ENCODE data around the gene PARD3B. TPM values are rescaled to one million over a fixed set of nuclear protein-coding genes. Genes with fewer than 3 reads are reported as not detected.

Gene PARD3B
- total RNA-seq, 1 donor from 2014 or later = 9.3 TPM

GRCh38 chr2:204693262-204693661 is 148.0 kb downstream of the PARD3B start:
- DNase-seq (ENCODE audit: low spot score) (no peak), ATAC-seq (peak; percentile 48)

GRCh38 chr2:204695506-204695905 is 150.2 kb downstream of the PARD3B start:
- ATAC-seq = peak; percentile 27
- no peak for DNase-seq (ENCODE audit: low spot score)

- ATAC-seq (peak; percentile 32), DNase-seq (ENCODE audit: low spot score) (no peak)
Measured at GRCh38 chr2:204696124-204696523, 150.8 kb downstream of the PARD3B start.

GRCh38 chr2:204705243-204705932 is 160.1 kb downstream of the PARD3B start:
- no peak for DNase-seq (ENCODE audit: low spot score)
- no peak for ATAC-seq

GRCh38 chr2:204706939-204707338 is 161.7 kb downstream of the PARD3B start:
- DNase-seq (ENCODE audit: low spot score) = no peak
- ATAC-seq = no peak

GRCh38 chr2:204713211-204713610 is 167.9 kb downstream of the PARD3B start:
- DNase-seq (ENCODE audit: low spot score) (no peak), ATAC-seq (no peak)

GRCh38 chr2:204715361-204715760 is 170.1 kb downstream of the PARD3B start:
- no peak for ATAC-seq
- no peak for DNase-seq (ENCODE audit: low spot score)

- no peak for ATAC-seq
Measured at GRCh38 chr2:204717591-204717990, 172.3 kb downstream of the PARD3B start.

GRCh38 chr2:204718607-204719006 is 173.3 kb downstream of the PARD3B start:
- DNase-seq (ENCODE audit: low spot score) (no peak), ATAC-seq (no peak)

More at GRCh38 chr2:204717591-204717990, 172.3 kb downstream of the PARD3B start:
- DNase-seq (ENCODE audit: low spot score) = no peak

- ATAC-seq (no peak), DNase-seq (ENCODE audit: low spot score) (no peak)
Measured at GRCh38 chr2:204720874-204721273, 175.6 kb downstream of the PARD3B start.

GRCh38 chr2:204722207-204722606 is 176.9 kb downstream of the PARD3B start:
- ATAC-seq (no peak), DNase-seq (ENCODE audit: low spot score) (no peak)

GRCh38 chr2:204722691-204723090 is 177.4 kb downstream of the PARD3B start:
- no peak for DNase-seq (ENCODE audit: low spot score)
- no peak for ATAC-seq

- no peak for ATAC-seq
- no peak for DNase-seq (ENCODE audit: low spot score)
Measured at GRCh38 chr2:204725693-204726360, 180.6 kb downstream of the PARD3B start.

GRCh38 chr2:204726831-204727230 is 181.6 kb downstream of the PARD3B start:
- DNase-seq (ENCODE audit: low spot score) (no peak), ATAC-seq (no peak)

GRCh38 chr2:204727368-204727767 is 182.1 kb downstream of the PARD3B start:
- no peak for DNase-seq (ENCODE audit: low spot score)
- ATAC-seq = no peak

GRCh38 chr2:204730603-204731002 is 185.3 kb downstream of the PARD3B start:
- no peak for ATAC-seq

GRCh38 chr2:204732019-204732418 is 186.7 kb downstream of the PARD3B start:
- DNase-seq (ENCODE audit: low spot score) (no peak), ATAC-seq (no peak)

More at GRCh38 chr2:204730603-204731002, 185.3 kb downstream of the PARD3B start:
- no peak for DNase-seq (ENCODE audit: low spot score)

- no peak for DNase-seq (ENCODE audit: low spot score)
- no peak for ATAC-seq
Measured at GRCh38 chr2:204737296-204737695, 192.0 kb downstream of the PARD3B start.

- DNase-seq (ENCODE audit: low spot score) (no peak), ATAC-seq (no peak)
Measured at GRCh38 chr2:204738721-204739120, 193.4 kb downstream of the PARD3B start.

GRCh38 chr2:204743393-204743960 is 198.2 kb downstream of the PARD3B start:
- DNase-seq (ENCODE audit: low spot score) (no peak), ATAC-seq (no peak)

GRCh38 chr2:204744506-204744905 is 199.2 kb downstream of the PARD3B start:
- ATAC-seq (no peak), DNase-seq (ENCODE audit: low spot score) (no peak)

- no peak for ATAC-seq
- no peak for DNase-seq (ENCODE audit: low spot score)
Measured at GRCh38 chr2:204748286-204748685, 203.0 kb downstream of the PARD3B start.

Data from left lobe of liver (tissue), 2 donors.